Naive thymus-derived CD8-positive, alpha-beta T cell (primary cell): ENCODE data around the gene ATP5PD. TPM values are rescaled to one million over a fixed set of nuclear protein-coding genes. Genes with fewer than 3 reads are reported as not detected.

Experiments
- ATAC-seq, 2 donors: fragments of 150-1000 bp; cut with Tn5 transposase in 1 of 2; sonication (Bioruptor Pico), chemical (Tn5 transposase) in 1 of 2; 1 replicate in 1 of 2; 2 replicates in 1 of 2; pipeline ENCODE4 v1.10.0; 2021; ENCODE audit warnings: mild to moderate bottlenecking in 2 of 2, moderate library complexity in 2 of 2
- POLR2A ChIA-PET: fragments of 350-600 bp; sonication (Branson Sonifier 250); formaldehyde crosslinking; loops from one replicate; lab custom pipeline; 2021; ENCODE audit warnings: antibody characterized with exemption; lab: Charles Lee
- DNase-seq, 10 donors: peaks; one replicate each; pipeline versions ENCODE4 v3.0.0 to v3.0.0-alpha.2; 2020 to 2022
- H3K27ac Mint-ChIP-seq, 10 donors: one replicate each; pipeline ENCODE4 v1.8.0; 2020 to 2022; ENCODE audit warnings: mild to moderate bottlenecking in 10 of 10, mixed read lengths in 10 of 10, moderate library complexity in 4 of 10, inconsistent platforms in 1 of 10
- H3K27me3 Mint-ChIP-seq, 5 donors: one replicate each; pipeline ENCODE4 v1.8.0; 2021 to 2022; ENCODE audit warnings: mixed read lengths in 5 of 5
- H3K36me3 Mint-ChIP-seq, 3 donors: one replicate each; pipeline ENCODE4 v1.8.0; 2020 to 2022; ENCODE audit warnings: mixed read lengths in 3 of 3, mild to moderate bottlenecking in 2 of 3, inconsistent platforms in 1 of 3
- H3K4me1 Mint-ChIP-seq, 4 donors: one replicate each; pipeline ENCODE4 v1.8.0; 2021 to 2022; ENCODE audit warnings: mixed read lengths in 4 of 4
- H3K4me3 Mint-ChIP-seq, 10 donors: one replicate each; pipeline ENCODE4 v1.8.0; 2020 to 2022; ENCODE audit warnings: mild to moderate bottlenecking in 10 of 10, mixed read lengths in 10 of 10, moderate library complexity in 6 of 10, inconsistent platforms in 1 of 10
- H3K9me3 Mint-ChIP-seq, 9 donors: one replicate each; pipeline ENCODE4 v1.8.0; 2020 to 2022; ENCODE audit warnings: mixed read lengths in 9 of 9, mild to moderate bottlenecking in 3 of 9, inconsistent platforms in 1 of 9, moderate library complexity in 1 of 9
- polyA plus RNA-seq, 3 donors: library from polyadenylated mRNA; unstranded; fragments of 300-500 nt; fragmentation: Illumina TruSeq; gene quantifications; one replicate each; pipeline ENCODE4 v1.2.3, GENCODE V29; 2021
- total RNA-seq, 8 experiments: library from RNA in 2 of 8; stranded (reverse) in 2 of 8; gene quantifications; one replicate each; pipeline ENCODE4 v1.2.3 and lab custom pipeline; 2021 to 2026

ATP5PD gene
- total and polyA plus RNA-seq, 5 experiments from 2014 or later: 149 to 455 (median 406) TPM

DNA sequence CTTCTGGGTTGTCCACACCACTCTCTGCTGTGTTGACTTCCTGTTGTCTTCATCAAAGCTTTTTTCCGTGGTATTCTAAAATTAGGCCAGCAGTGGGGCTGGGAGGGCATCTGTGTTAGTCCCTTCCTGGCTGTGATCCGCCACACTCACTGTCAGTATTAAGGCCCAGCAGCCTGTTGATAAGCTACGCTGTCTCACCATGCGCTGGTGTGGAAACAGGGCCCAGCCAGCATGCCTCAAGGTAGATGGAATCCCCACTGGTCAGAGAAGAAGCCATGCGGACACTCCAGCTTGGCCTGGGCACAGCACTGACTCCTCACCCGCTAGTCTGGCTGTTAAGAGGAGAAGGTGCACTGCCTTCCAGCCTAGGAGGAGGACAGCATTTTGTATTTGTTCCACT, 48.0 kb downstream of the ATP5PD start:
- ATAC-seq: no peak
- POLR2A ChIA-PET: interaction anchor here (0.6 kb wide), 1 partner anchor 214 kb away, joined by 6 read pairs; no protein-coding TSS in a partner anchor
- H3K27me3 Mint-ChIP-seq: no peaks in the 10 kb centered on the region
- no peak overlapping the region for H3K4me3 Mint-ChIP-seq
- DNase-seq: no peak
- no peaks in the 10 kb centered on the region for H3K36me3 Mint-ChIP-seq
- H3K27ac Mint-ChIP-seq: peak overlapping the region in 1 of 10 donors; percentile 82
- H3K4me1 Mint-ChIP-seq: peaks cover 3 to 9% (median 6%) of the 10 kb centered on the region in 4 donors
- no peaks in the 10 kb centered on the region for H3K9me3 Mint-ChIP-seq

DNA sequence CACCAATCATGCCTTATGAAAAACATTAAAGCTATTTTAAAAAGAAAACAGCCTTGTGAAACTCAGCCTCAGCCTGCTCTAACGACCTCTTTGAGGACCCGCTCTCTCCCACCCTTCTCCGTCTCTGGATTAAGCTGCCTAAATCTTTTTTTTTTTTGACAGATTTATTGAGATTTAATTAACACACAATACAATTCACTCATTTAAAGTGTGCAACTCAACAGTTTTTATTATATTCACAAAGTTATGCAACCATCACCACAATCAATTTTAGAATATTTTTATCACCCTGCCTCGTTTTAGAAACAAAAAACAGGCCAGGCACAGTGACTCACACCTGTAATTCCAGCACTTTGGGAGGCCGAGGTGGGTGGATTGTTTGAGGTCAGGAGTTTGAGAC, 50.9 kb downstream of the ATP5PD start:
- Mint-ChIP-seq H3K4me3 (no peak overlapping the region), H3K36me3 (no peaks in the 10 kb centered on the region), H3K27ac (no peak overlapping the region), H3K4me1 (peaks cover 3 to 9% (median 7%) of the 10 kb centered on the region in 4 donors), H3K27me3 (no peaks in the 10 kb centered on the region), H3K9me3 (no peaks in the 10 kb centered on the region)
- POLR2A ChIA-PET: no interaction called here
- ATAC-seq: no peak
- DNase-seq: no peak

DNA sequence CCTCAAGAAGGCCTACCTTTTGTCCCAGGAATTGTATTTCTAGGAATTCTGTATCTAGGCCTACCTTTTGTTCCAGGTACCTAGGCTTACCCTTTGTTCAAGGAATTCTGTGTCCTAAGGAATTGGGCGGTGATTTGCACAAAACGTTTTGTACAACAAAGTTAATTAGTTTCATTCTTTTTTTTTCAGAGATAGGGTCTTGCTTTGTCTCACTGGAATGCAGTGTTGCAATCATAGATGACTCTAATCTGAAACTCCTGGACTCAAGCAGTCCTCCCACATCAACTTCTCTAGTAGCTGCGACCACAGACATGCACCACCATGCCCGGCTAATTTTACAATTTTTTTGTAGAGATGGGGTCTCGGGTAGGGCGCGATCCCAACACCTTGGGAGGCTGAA, 52.3 kb downstream of the ATP5PD start:
- Mint-ChIP-seq H3K9me3 (no peaks in the 10 kb centered on the region), H3K27me3 (no peaks in the 10 kb centered on the region), H3K4me3 (no peak overlapping the region), H3K4me1 (peaks cover 3 to 9% (median 7%) of the 10 kb centered on the region in 4 donors), H3K36me3 (no peaks in the 10 kb centered on the region), H3K27ac (no peak overlapping the region)
- POLR2A ChIA-PET: interaction anchor here (0.6 kb wide), 1 partner anchor 31 kb away, joined by 3 read pairs; no protein-coding TSS in a partner anchor
- no peak for ATAC-seq
- DNase-seq: no peak

DNA sequence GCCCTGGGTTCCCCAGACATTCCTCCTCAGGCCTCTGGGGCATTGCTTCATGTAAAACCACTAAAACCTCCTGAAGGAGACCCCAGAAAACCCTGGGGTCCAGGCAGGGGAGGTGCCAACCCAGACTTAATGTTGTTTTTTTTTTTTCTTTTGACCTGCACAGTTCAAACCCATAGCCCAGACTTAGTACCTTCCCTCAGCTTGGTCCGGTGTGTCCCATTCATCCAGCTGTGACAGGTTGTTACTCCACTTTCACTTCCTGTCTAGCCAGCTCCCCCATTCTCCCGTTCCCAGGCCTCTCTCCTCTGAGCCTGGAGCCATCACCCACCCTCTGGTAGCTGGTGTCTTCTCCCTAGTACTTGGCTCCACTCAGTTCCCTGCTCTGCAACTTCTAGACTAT, 54.5 kb downstream of the ATP5PD start:
- ATAC-seq (no peak), DNase-seq (no peak)
- Mint-ChIP-seq H3K27me3 (peaks cover 0 to under 1% (median 0%) of the 10 kb centered on the region in 5 donors), H3K27ac (no peak overlapping the region), H3K9me3 (no peaks in the 10 kb centered on the region), H3K36me3 (no peaks in the 10 kb centered on the region), H3K4me1 (peaks cover 1 to 5% (median 2%) of the 10 kb centered on the region in 4 donors), H3K4me3 (no peak overlapping the region)
- POLR2A ChIA-PET: interaction anchor here (5.9 kb wide), 1 partner anchor 20 kb away, joined by 35 read pairs; the partner anchor contains the start of gene MRPL58

DNA sequence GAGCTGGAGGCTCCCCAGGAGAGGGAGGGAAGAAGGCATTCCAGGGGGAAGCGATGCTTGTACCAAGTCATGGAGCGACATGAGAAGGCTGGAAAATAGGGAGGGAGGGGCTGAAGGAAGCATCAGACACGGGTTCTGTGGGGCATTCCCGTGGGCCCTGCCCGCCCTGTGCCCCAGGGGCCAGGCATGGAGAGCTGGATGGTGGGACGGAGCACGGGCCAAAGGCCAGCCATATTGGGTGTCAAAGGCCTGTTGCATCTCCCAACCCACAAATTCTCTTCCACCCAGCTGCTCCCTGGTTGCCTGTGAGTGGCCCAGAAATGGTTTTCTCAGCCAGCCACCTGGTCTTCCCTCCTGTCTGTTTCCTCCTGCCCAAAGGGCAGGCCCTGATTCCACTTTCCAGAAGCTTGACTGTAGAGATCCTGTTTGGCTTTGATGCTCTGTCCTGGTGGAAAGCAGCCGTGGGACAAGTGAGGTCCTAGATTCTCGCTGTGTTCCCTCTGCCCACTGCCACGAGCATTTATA, 56.1 kb downstream of the ATP5PD start:
- DNase-seq: no peak
- Mint-ChIP-seq H3K36me3 (no peaks in the 10 kb centered on the region), H3K27me3 (peaks cover 0 to 2% (median 0%) of the 10 kb centered on the region in 5 donors), H3K9me3 (no peaks in the 10 kb centered on the region), H3K27ac (no peak overlapping the region), H3K4me3 (peak overlapping the region in 1 of 10 donors; percentile 56), H3K4me1 (peaks cover 6 to 13% (median 7%) of the 10 kb centered on the region in 4 donors)
- POLR2A ChIA-PET: interaction anchor here (0.7 to 5.9 kb wide), 2 partner anchors 21 to 345 kb away, joined by 5 to 35 read pairs; partner anchors contain the start of gene MRPL58
- ATAC-seq: no peak

Other genes with a start within 250 kb of the ATP5PD start
- under 1 TPM in 1 of 2 experiments, not detected in 1; 0.08 TPM for gene GRIN2C, start 187.1 kb downstream of the ATP5PD start, total RNA-seq
- gene GRIN2C, start 187.1 kb downstream of the ATP5PD start, polyA plus RNA-seq: under 1 TPM in 1 of 3 donors, not detected in 2; 0.08 TPM
- gene FDXR, start 174.0 kb downstream of the ATP5PD start, total RNA-seq: 10 to 100 TPM; 10.7 to 12.7 TPM
- 1 to 10 TPM; 3.9 to 7.2 (median 4.2) TPM for gene FDXR, start 174.0 kb downstream of the ATP5PD start, polyA plus RNA-seq
- gene FADS6, start 153.3 kb downstream of the ATP5PD start, total RNA-seq: not detected
- gene FADS6, start 153.3 kb downstream of the ATP5PD start, polyA plus RNA-seq: not detected
- gene USH1G, start 123.7 kb downstream of the ATP5PD start, total RNA-seq: not detected
- not detected for gene USH1G, start 123.7 kb downstream of the ATP5PD start, polyA plus RNA-seq
- not detected for gene OTOP2, start 122.7 kb downstream of the ATP5PD start, total RNA-seq
- gene OTOP2, start 122.7 kb downstream of the ATP5PD start, polyA plus RNA-seq: not detected
- not detected for gene OTOP3, start 111.1 kb downstream of the ATP5PD start, total RNA-seq
- gene OTOP3, start 111.1 kb downstream of the ATP5PD start, polyA plus RNA-seq: not detected
- gene HID1, start 74.2 kb downstream of the ATP5PD start, total RNA-seq: 10 to 100 TPM in 1 of 2 experiments, 1 to 10 TPM in 1; 9.5 to 15.0 TPM
- 1 to 10 TPM; 4.2 to 6.9 (median 4.7) TPM for gene HID1, start 74.2 kb downstream of the ATP5PD start, polyA plus RNA-seq
- under 1 TPM; 0.10 to 0.11 TPM for gene CDR2L, start 59.3 kb downstream of the ATP5PD start, total RNA-seq
- gene CDR2L, start 59.3 kb downstream of the ATP5PD start, polyA plus RNA-seq: not detected
- gene MRPL58, start 34.3 kb downstream of the ATP5PD start, total RNA-seq: 10 to 100 TPM; 23.9 to 29.4 TPM
- 10 to 100 TPM; 44.9 to 58.1 (median 53.6) TPM for gene MRPL58, start 34.3 kb downstream of the ATP5PD start, polyA plus RNA-seq
- 10 to 100 TPM; 25.0 to 28.6 TPM for gene KCTD2, start 256 bp upstream of the ATP5PD start, total RNA-seq
- 10 to 100 TPM in 1 of 3 donors, 1 to 10 TPM in 2; 6.8 to 10.9 (median 7.8) TPM for gene KCTD2, start 256 bp upstream of the ATP5PD start, polyA plus RNA-seq
- gene SLC16A5, start 41.0 kb upstream of the ATP5PD start, total RNA-seq: 10 to 100 TPM; 14.2 to 14.8 TPM
- gene SLC16A5, start 41.0 kb upstream of the ATP5PD start, polyA plus RNA-seq: 1 to 10 TPM; 1.4 to 4.1 (median 3.1) TPM
- 10 to 100 TPM; 15.6 to 16.7 TPM for gene ARMC7, start 63.0 kb upstream of the ATP5PD start, total RNA-seq
- gene ARMC7, start 63.0 kb upstream of the ATP5PD start, polyA plus RNA-seq: 1 to 10 TPM; 2.7 to 3.3 (median 2.9) TPM
- gene NT5C, start 84.8 kb upstream of the ATP5PD start, total RNA-seq: 10 to 100 TPM; 52.8 to 66.6 TPM
- gene NT5C, start 84.8 kb upstream of the ATP5PD start, polyA plus RNA-seq: 10 to 100 TPM; 46.0 to 53.6 (median 50.6) TPM
- 10 to 100 TPM; 25.6 to 27.0 TPM for gene JPT1, start 107.5 kb upstream of the ATP5PD start, total RNA-seq
- 10 to 100 TPM; 68.6 to 76.6 (median 70.7) TPM for gene JPT1, start 107.5 kb upstream of the ATP5PD start, polyA plus RNA-seq
- gene SUMO2, start 136.0 kb upstream of the ATP5PD start, total RNA-seq: 100 to 1,000 TPM; 250 to 255 TPM
- gene SUMO2, start 136.0 kb upstream of the ATP5PD start, polyA plus RNA-seq: 100 to 1,000 TPM; 293 to 381 (median 325) TPM
- 100 to 1,000 TPM; 150 to 155 TPM for gene NUP85, start 158.7 kb upstream of the ATP5PD start, total RNA-seq
- gene NUP85, start 158.7 kb upstream of the ATP5PD start, polyA plus RNA-seq: 10 to 100 TPM; 17.3 to 39.4 (median 21.4) TPM
- gene GGA3, start 214.6 kb upstream of the ATP5PD start, total RNA-seq: 100 to 1,000 TPM; 105 to 107 TPM
- 10 to 100 TPM in 2 of 3 donors, 1 to 10 TPM in 1; 6.2 to 20.1 (median 14.7) TPM for gene GGA3, start 214.6 kb upstream of the ATP5PD start, polyA plus RNA-seq
- gene MRPS7, start 214.9 kb upstream of the ATP5PD start, total RNA-seq: 10 to 100 TPM; 40.5 to 41.1 TPM
- gene MRPS7, start 214.9 kb upstream of the ATP5PD start, polyA plus RNA-seq: 100 to 1,000 TPM; 113 to 132 (median 122) TPM
- gene MIF4GD, start 224.3 kb upstream of the ATP5PD start, total RNA-seq: 10 to 100 TPM; 37.3 to 39.4 TPM
- gene MIF4GD, start 224.3 kb upstream of the ATP5PD start, polyA plus RNA-seq: 10 to 100 TPM; 76.2 to 96.6 (median 90.5) TPM
- 10 to 100 TPM; 20.5 to 22.5 TPM for gene SLC25A19, start 242.5 kb upstream of the ATP5PD start, total RNA-seq
- 10 to 100 TPM; 11.2 to 15.4 (median 13.3) TPM for gene SLC25A19, start 242.5 kb upstream of the ATP5PD start, polyA plus RNA-seq